ENCODE data around the gene TMEM63A. TPM values are rescaled to one million over a fixed set of nuclear protein-coding genes. Genes with fewer than 3 reads are reported as not detected.
"Not testable (repeated sequence)": the region's sequence is repeated elsewhere in the genome, so short reads cannot be mapped to it uniquely, and the experiment has no call there.

TMEM63A gene
- total RNA-seq, 4 donors from 2014 or later: 30.1 to 57.7 (median 41.6) TPM

DNA sequence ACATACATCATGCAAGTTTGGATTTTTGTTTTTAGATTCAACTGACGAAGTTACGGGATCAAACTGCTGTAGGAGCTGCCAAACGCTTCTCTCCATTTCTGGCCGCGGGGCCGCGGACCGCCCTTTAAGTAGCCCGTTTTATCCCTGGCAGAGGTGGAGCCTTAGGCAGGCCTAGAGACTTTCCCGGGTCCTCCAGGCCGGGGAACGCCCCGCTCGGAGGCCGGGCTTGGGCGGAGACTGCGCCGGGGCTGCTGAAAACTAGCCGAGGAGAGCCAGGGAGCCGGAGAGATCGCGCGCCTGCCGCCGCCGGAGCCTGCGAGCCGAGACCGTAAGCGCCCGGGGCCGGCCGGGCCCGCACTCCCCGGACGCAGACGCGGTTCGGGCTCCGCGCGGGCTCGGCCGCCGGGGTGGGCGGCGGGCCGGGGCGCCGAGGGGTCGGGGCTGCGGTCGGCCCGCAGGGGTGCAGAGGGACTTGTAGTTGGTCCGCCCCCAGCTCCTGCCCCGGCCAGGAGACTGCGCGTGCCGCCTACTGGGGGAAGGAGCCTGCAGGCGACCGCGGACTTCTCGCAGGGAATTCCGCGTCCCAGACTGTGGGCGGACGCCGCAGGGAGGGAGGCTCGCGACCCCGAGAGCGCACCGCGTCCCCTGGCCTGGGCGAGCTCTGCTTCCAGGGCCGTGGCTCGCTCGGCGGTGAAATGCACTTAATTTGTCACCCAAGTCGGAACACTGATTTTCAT, 72.2 kb downstream of the TMEM63A start, which contains the start of gene EPHX1:
TSS of gene EPHX1 (plus strand) at position 283 of the 737 bp plus-strand sequence. CDS start 18,606 bp downstream, outside the sequence.
- WGBS, 2 donors: 1 to 2% methylated on average over 29 to 38 of the region's 80 CpGs
- no peaks in the 10 kb centered on the region for H3K36me3 ChIP-seq
- intact Hi-C loops (cut with DNase I): loop anchor here (10.0 kb wide), 1 partner anchor 75 kb away; the partner anchor contains the start of genes LEFTY1 and TMEM63A
- peak within 1 kb of the TSS; percentile 61 to 67 (median 66) for H3K4me3 ChIP-seq (replicated peaks in 1 of 3)
- no peaks in the 10 kb centered on the region for H3K27me3 ChIP-seq
- peaks cover 42 to 44% of the 10 kb centered on the region in 2 donors for H3K4me1 ChIP-seq
- H3K9me3 ChIP-seq: no peaks in the 10 kb centered on the region
- TF ChIP-seq POLR2A (IDR thresholded peaks at IDR 0.05): peak; percentile 89 to 99
- TF ChIP-seq, protein P1, sequence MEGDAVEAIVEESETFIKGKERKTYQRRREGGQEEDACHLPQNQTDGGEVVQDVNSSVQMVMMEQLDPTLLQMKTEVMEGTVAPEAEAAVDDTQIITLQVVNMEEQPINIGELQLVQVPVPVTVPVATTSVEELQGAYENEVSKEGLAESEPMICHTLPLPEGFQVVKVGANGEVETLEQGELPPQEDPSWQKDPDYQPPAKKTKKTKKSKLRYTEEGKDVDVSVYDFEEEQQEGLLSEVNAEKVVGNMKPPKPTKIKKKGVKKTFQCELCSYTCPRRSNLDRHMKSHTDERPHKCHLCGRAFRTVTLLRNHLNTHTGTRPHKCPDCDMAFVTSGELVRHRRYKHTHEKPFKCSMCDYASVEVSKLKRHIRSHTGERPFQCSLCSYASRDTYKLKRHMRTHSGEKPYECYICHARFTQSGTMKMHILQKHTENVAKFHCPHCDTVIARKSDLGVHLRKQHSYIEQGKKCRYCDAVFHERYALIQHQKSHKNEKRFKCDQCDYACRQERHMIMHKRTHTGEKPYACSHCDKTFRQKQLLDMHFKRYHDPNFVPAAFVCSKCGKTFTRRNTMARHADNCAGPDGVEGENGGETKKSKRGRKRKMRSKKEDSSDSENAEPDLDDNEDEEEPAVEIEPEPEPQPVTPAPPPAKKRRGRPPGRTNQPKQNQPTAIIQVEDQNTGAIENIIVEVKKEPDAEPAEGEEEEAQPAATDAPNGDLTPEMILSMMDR (IDR thresholded peaks at IDR 0.05): peak in 2 of 6 experiments; percentile 33 to 43
- DNase-seq: peak; percentile 93 to 95
- H3K27ac ChIP-seq: peak within 1 kb of the TSS; percentile 60 to 84 (median 84)

DNA sequence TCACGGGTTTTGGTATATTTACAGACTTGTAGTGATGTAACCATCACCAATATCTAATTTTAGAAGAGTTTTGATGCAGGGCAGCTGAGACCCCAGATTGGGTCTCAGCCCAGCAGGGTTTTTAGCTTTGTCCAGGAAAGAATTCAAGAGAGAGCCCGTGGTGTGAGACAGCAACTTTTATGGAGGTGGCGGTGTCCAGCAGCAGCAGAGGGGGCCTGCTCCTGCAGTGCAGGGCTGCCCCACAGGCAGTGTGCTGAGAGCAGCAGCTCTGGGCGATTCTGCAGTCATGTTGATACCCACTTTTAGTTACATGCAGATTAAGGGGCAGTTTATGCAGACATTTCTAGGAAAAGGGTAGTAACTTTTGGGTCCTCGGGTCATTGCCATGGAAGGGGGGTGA, 74.0 kb downstream of the TMEM63A start:
- Histone ChIP-seq H3K4me1 (peaks cover 23 to 25% of the 10 kb centered on the region in 2 donors), H3K36me3 (no peaks in the 10 kb centered on the region), H3K4me3 (replicated peaks in 1 of 3) (no peak overlapping the region), H3K9me3 (no peaks in the 10 kb centered on the region), H3K27ac (no peak overlapping the region), H3K27me3 (no peaks in the 10 kb centered on the region)
- DNase-seq: no peak
- TF ChIP-seq, protein P1 (IDR thresholded peaks at IDR 0.05): no peak
- TF ChIP-seq POLR2A (IDR thresholded peaks at IDR 0.05): no peak
- WGBS, 2 donors: 84 to 92% methylated on average over 5 of the region's 5 CpGs
- intact Hi-C loops (cut with DNase I): no loop called here

DNA sequence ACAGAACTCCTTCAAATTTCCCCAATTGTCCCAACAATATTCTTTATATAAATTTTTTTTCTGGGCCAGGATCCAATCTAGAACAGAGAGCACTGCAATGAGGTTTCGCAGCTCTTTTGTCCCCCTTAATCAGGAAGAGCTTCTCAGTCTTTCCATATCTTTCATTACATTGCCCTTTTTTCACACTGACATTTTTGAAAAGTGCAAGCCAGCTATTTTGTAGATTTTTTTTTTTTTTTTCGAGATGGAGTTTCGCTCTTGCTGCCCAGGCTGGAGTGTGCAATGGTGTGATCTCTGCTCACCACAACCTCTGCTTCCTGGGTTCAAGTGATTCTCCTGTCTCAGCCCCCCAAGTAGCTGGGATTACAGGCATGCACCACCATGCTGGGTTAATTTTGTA, 75.4 kb downstream of the TMEM63A start:
- H3K27ac ChIP-seq; H3K27me3 ChIP-seq; DNase-seq; intact Hi-C loops (cut with DNase I); H3K4me3 ChIP-seq (replicated peaks in 1 of 3); H3K36me3 ChIP-seq; H3K9me3 ChIP-seq: not testable (repeated sequence)
- WGBS, 2 donors: 96 to 97% methylated on average over 3 of the region's 3 CpGs
- peaks cover 9 to 11% of the 10 kb centered on the region in 2 donors for H3K4me1 ChIP-seq

DNA sequence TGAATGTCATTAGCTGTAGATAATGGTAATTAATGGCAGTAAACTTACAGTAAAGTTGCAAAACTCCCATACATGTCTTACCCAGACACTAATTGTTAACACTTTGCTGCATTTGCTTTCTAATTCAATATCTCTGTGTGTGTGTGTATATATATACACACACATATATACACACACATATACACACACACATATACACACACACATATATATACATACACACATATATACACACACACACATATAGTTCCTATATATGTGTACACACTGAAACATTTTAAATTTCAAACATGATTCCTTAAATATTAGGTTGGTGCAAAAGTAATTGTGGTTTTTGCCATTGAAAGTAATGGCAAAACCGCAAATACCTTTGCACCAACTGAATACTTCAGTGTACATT, 75.9 kb downstream of the TMEM63A start:
- 95% methylated on average over 1 of the region's 1 CpG for WGBS, 2 donors
- H3K4me1 ChIP-seq: peaks cover 4 to 7% of the 10 kb centered on the region in 2 donors
- no peak overlapping the region for H3K4me3 ChIP-seq (replicated peaks in 1 of 3)
- H3K27me3 ChIP-seq: no peaks in the 10 kb centered on the region
- no peak overlapping the region for H3K27ac ChIP-seq
- no peak for DNase-seq
- no peaks in the 10 kb centered on the region for H3K9me3 ChIP-seq
- TF ChIP-seq POLR2A (IDR thresholded peaks at IDR 0.05): no peak
- TF ChIP-seq, protein P1 (IDR thresholded peaks at IDR 0.05): no peak
- intact Hi-C loops (cut with DNase I): no loop called here
- H3K36me3 ChIP-seq: no peaks in the 10 kb centered on the region

DNA sequence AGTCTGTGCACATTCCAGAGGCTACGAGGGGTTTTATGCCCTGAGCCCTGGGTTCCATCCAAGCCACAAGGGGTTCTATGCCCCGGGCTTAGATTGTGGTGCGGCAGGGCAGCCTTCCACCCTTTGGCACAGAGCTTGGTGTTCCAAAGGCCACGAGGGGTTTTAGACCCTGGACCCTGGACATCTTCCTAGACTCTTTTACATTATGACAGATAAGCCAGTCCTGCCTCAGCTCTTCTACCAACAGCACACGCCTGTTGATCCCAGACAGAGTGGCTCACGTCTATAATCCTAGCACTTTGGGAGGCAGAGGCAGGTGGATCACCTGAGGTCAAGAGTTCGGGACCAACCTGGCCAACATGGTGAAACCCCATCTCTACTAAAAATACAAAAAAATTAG, 81.0 kb downstream of the TMEM63A start:
- DNase-seq; intact Hi-C loops (cut with DNase I); H3K4me3 ChIP-seq (replicated peaks in 1 of 3); H3K27ac ChIP-seq; H3K36me3 ChIP-seq; H3K9me3 ChIP-seq; H3K27me3 ChIP-seq; H3K4me1 ChIP-seq: not testable (repeated sequence)
- WGBS, 2 donors: 95 to 97% methylated on average over 7 of the region's 7 CpGs

DNA sequence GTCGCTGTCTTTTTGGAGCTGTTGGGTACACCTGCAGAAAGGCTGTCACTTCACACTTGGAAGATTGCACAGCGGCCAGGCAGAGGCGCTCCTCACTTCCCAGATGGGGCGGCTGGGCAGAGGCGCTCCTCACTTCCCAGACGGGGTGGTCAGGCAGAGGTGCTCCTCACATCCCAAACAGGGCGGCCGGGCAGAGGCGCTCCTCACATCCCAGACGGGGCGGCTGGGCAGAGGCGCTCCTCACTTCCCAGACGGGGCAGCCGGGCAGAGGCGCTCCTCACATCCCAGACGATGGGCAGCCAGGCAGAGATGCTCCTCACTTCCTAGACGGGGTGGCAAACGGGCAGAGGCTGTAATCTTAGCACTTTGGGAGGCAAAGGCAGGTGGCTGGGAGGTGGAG, 86.1 kb downstream of the TMEM63A start:
- H3K4me1 ChIP-seq; H3K9me3 ChIP-seq; H3K36me3 ChIP-seq; H3K27me3 ChIP-seq; H3K27ac ChIP-seq; DNase-seq; intact Hi-C loops (cut with DNase I); H3K4me3 ChIP-seq (replicated peaks in 1 of 3): not testable (repeated sequence)
- 95% methylated on average over 15 to 18 of the region's 18 CpGs for WGBS, 2 donors

Small RNA genes within 50 kb of the gene (microRNA-seq; reads per million reads assigned to microRNA genes)
- gene MIR6741: not detected

Other genes with a start within 250 kb of the TMEM63A start
- gene ENAH, start 229.3 kb downstream of the TMEM63A start, total RNA-seq: 10 to 100 TPM; 24.5 to 31.4 (median 28.5) TPM
- 100 to 1,000 TPM; 196 to 297 (median 260) TPM for gene SRP9, start 104.6 kb downstream of the TMEM63A start, total RNA-seq
- gene EPHX1, start 72.3 kb downstream of the TMEM63A start, total RNA-seq: 100 to 1,000 TPM; 297 to 533 (median 441) TPM
- 1 to 10 TPM in 1 of 4 donors, not detected in 3; 1.0 TPM for gene LEFTY1, start 6.8 kb upstream of the TMEM63A start, total RNA-seq
- 10 to 100 TPM; 38.8 to 55.0 (median 41.0) TPM for gene PYCR2, start 41.9 kb upstream of the TMEM63A start, total RNA-seq
- under 1 TPM in 2 of 4 donors, not detected in 2; 0.11 to 0.29 TPM for gene LEFTY2, start 58.8 kb upstream of the TMEM63A start, total RNA-seq
- gene SDE2, start 117.0 kb upstream of the TMEM63A start, total RNA-seq: 10 to 100 TPM; 19.9 to 41.0 (median 27.3) TPM
- gene H3-3A, start 180.3 kb upstream of the TMEM63A start, total RNA-seq: 100 to 1,000 TPM; 304 to 610 (median 445) TPM